Osteoblast (primary cell): Measurements from ENCODE around the gene KCNAB1. TPM values are rescaled to one million over a fixed set of nuclear protein-coding genes. Genes with fewer than 3 reads are reported as not detected.

Experiments
- DNase-seq: peaks from one replicate; pipeline ENCODE4 v3.0.0; 2011; ENCODE audit warnings: low spot score, mixed read lengths; ENCODE audit not compliant: insufficient read length; ENCODE audit errors: missing footprints
- H2AFZ ChIP-seq: 2 replicates; pipeline ENCODE4 v1.6.0; 2011; ENCODE audit warnings: mild to moderate bottlenecking, low read length
- H3K27ac ChIP-seq: 2 replicates; pipeline ENCODE4 v1.5.1; 2011; ENCODE audit warnings: mild to moderate bottlenecking, low read depth, low read length, moderate library complexity
- H3K27me3 ChIP-seq: 2 replicates; pipeline ENCODE4 v1.6.0; 2012; ENCODE audit warnings: mild to moderate bottlenecking, control low read depth, inconsistent platforms, low read length, moderate library complexity; ENCODE audit not compliant: insufficient read depth
- H3K36me3 ChIP-seq: 2 replicates; pipeline ENCODE4 v1.5.1; 2011; ENCODE audit warnings: mild to moderate bottlenecking, low read length, control low read depth, moderate library complexity; ENCODE audit not compliant: insufficient read depth
- H3K4me1 ChIP-seq: 2 replicates; pipeline ENCODE4 v1.5.1; 2011; ENCODE audit warnings: mild to moderate bottlenecking, low read length, control low read depth, moderate library complexity; ENCODE audit not compliant: insufficient read depth
- H3K4me2 ChIP-seq: 2 replicates; pipeline ENCODE4 v1.6.0; 2011; ENCODE audit warnings: mild to moderate bottlenecking, low read length; ENCODE audit not compliant: insufficient read depth
- H3K4me3 ChIP-seq: fragments of 200-600 bp; sonication (generic); 3 replicates; pipeline ENCODE4 v1.5.1; 2012; ENCODE audit warnings: mild to moderate bottlenecking, low read length, inconsistent platforms; ENCODE audit not compliant: insufficient read depth
- H3K79me2 ChIP-seq: 2 replicates; pipeline ENCODE4 v1.6.0; 2012; ENCODE audit warnings: mild to moderate bottlenecking, low read length, control low read depth, inconsistent platforms; ENCODE audit not compliant: insufficient read depth
- H3K9me3 ChIP-seq: 2 replicates; pipeline ENCODE4 v1.5.1; 2011; ENCODE audit warnings: low read depth, low read length, control low read depth
- H4K20me1 ChIP-seq: 2 replicates; pipeline ENCODE4 v1.6.0; 2012; ENCODE audit warnings: mild to moderate bottlenecking, low read length, control low read depth; ENCODE audit not compliant: insufficient read depth
- total RNA-seq: library from RNA; depleted of rRNA; stranded (reverse); fragments of >200 nt; gene quantifications from 2 replicates; pipeline ENCODE4 v1.2.3, GENCODE V29; 2012
- TF ChIP-seq, protein P1 (sequence below): IDR thresholded peaks from 2 replicates; pipeline ENCODE4 v1.5.1; 2011; ENCODE audit warnings: mild to moderate bottlenecking, low read depth, low read length, moderate library complexity; ENCODE audit errors: extremely low read depth

The KCNAB1 gene
- total RNA-seq, 1 donor: 0.36 TPM

GRCh38 chr3:156140001-156140595, 19.7 kb downstream of the KCNAB1 start:
- H4K20me1 ChIP-seq: no peaks in the 10 kb centered on the region
- peaks cover 5% of the 10 kb centered on the region for H3K27me3 ChIP-seq
- no peaks in the 10 kb centered on the region for H3K4me1 ChIP-seq
- no peaks in the 10 kb centered on the region for H3K36me3 ChIP-seq
- H2AFZ ChIP-seq: no peak overlapping the region
- H3K4me3 ChIP-seq: no peak overlapping the region
- DNase-seq: no peak
- H3K27ac ChIP-seq: no peak overlapping the region
- H3K4me2 ChIP-seq: no peak overlapping the region
- H3K9me3 ChIP-seq: no peaks in the 10 kb centered on the region
- TF ChIP-seq, protein P1, sequence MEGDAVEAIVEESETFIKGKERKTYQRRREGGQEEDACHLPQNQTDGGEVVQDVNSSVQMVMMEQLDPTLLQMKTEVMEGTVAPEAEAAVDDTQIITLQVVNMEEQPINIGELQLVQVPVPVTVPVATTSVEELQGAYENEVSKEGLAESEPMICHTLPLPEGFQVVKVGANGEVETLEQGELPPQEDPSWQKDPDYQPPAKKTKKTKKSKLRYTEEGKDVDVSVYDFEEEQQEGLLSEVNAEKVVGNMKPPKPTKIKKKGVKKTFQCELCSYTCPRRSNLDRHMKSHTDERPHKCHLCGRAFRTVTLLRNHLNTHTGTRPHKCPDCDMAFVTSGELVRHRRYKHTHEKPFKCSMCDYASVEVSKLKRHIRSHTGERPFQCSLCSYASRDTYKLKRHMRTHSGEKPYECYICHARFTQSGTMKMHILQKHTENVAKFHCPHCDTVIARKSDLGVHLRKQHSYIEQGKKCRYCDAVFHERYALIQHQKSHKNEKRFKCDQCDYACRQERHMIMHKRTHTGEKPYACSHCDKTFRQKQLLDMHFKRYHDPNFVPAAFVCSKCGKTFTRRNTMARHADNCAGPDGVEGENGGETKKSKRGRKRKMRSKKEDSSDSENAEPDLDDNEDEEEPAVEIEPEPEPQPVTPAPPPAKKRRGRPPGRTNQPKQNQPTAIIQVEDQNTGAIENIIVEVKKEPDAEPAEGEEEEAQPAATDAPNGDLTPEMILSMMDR: no peak
- no peaks in the 10 kb centered on the region for H3K79me2 ChIP-seq

GRCh38 chr3:156142702-156143101, 22.3 kb downstream of the KCNAB1 start:
- no peak overlapping the region for H3K27ac ChIP-seq
- no peak for DNase-seq
- H3K4me1 ChIP-seq: no peaks in the 10 kb centered on the region
- H3K27me3 ChIP-seq: peaks cover 12% of the 10 kb centered on the region
- no peaks in the 10 kb centered on the region for H3K79me2 ChIP-seq
- no peak overlapping the region for H3K4me2 ChIP-seq
- TF ChIP-seq, protein P1: no peak
- no peaks in the 10 kb centered on the region for H4K20me1 ChIP-seq
- H3K4me3 ChIP-seq: no peak overlapping the region
- H3K9me3 ChIP-seq: no peaks in the 10 kb centered on the region
- no peak overlapping the region for H2AFZ ChIP-seq
- no peaks in the 10 kb centered on the region for H3K36me3 ChIP-seq

- TF ChIP-seq, protein P1: no peak
- no peak overlapping the region for H2AFZ ChIP-seq
- H3K9me3 ChIP-seq: no peaks in the 10 kb centered on the region
- H3K4me1 ChIP-seq: no peaks in the 10 kb centered on the region
- H3K4me3 ChIP-seq: no peak overlapping the region
- H3K4me2 ChIP-seq: no peak overlapping the region
- H3K27ac ChIP-seq: no peak overlapping the region
- no peak for DNase-seq
- peaks cover 12% of the 10 kb centered on the region for H3K27me3 ChIP-seq
- no peaks in the 10 kb centered on the region for H3K36me3 ChIP-seq
- no peaks in the 10 kb centered on the region for H4K20me1 ChIP-seq
- H3K79me2 ChIP-seq: no peaks in the 10 kb centered on the region
Measured at GRCh38 chr3:156143136-156143535, 22.8 kb downstream of the KCNAB1 start.

- Histone ChIP-seq H3K79me2 (no peaks in the 10 kb centered on the region), H2AFZ (no peak overlapping the region), H3K36me3 (no peaks in the 10 kb centered on the region), H3K9me3 (no peaks in the 10 kb centered on the region), H4K20me1 (no peaks in the 10 kb centered on the region), H3K4me3 (no peak overlapping the region), H3K27ac (no peak overlapping the region), H3K27me3 (peaks cover 7% of the 10 kb centered on the region), H3K4me2 (no peak overlapping the region), H3K4me1 (no peaks in the 10 kb centered on the region)
- TF ChIP-seq, protein P1: no peak
- DNase-seq: no peak
Measured at GRCh38 chr3:156144060-156144459, 23.7 kb downstream of the KCNAB1 start.
